Measurements from ENCODE around the gene CPPED1.

GRCh38 chr16:12769525-12769924 is 34.2 kb downstream of the CPPED1 start:
- no peak for TF ChIP-seq CTCF (conservative IDR thresholded peaks at IDR 0.05 in 1 of 2, IDR thresholded peaks at IDR 0.05 in 1 of 2; ENCODE audit: low read depth in 1 of 2, low read length in 2 of 2)
- TF ChIP-seq EZH2 (IDR thresholded peaks at IDR 0.05; ENCODE audit: low read length, missing control alignments): no peak

All from fibroblast of lung (primary cell).